Body of pancreas (tissue), 4 donors: Measurements from ENCODE around the gene TXNDC16. TPM values are rescaled to one million over a fixed set of nuclear protein-coding genes. Genes with fewer than 3 reads are reported as not detected.
A peak's percentile ranks its signal among the peaks of the same experiment; 100 is the strongest.

ENCODE experiments used
- ATAC-seq: fragments of 150-250 bp; one replicate; pipeline ENCODE4 v1.9.1; 2016
- DNase-seq, 4 donors: peaks; one replicate each; pipeline ENCODE4 v3.0.0-alpha.2; 2019
- H3K27ac ChIP-seq, 4 donors: fragments of 200-600 bp; sonication (generic); 1 replicate in 3 of 4; 2 replicates in 1 of 4; pipeline versions ENCODE4 v1.5.1 to v1.6.1; 2016 to 2019; ENCODE audit warnings: mild to moderate bottlenecking in 1 of 4, mixed read lengths in 1 of 4, moderate library complexity in 1 of 4
- H3K27me3 ChIP-seq, 2 donors: fragments of 200-600 bp; sonication (generic); one replicate each; pipeline ENCODE4 v1.6.0; 2016; ENCODE audit warnings: mild to moderate bottlenecking in 1 of 2
- H3K36me3 ChIP-seq, 2 donors: fragments of 200-600 bp; sonication (generic); replicated peaks in 1 of 2; 2 replicates each; pipeline ENCODE4 v1.5.1; 2016; ENCODE audit warnings: low read depth in 2 of 2; ENCODE audit not compliant: insufficient read depth in 1 of 2
- H3K4me1 ChIP-seq: fragments of 200-600 bp; sonication (generic); one replicate; pipeline ENCODE4 v1.6.0; 2016
- H3K4me3 ChIP-seq, 2 donors: fragments of 200-600 bp; sonication (generic); 1 replicate in 1 of 2; 2 replicates in 1 of 2; pipeline ENCODE4 v1.5.1; 2016 to 2019
- H3K9me3 ChIP-seq, 3 donors: fragments of 200-600 bp; sonication (generic); 1 replicate in 2 of 3; 2 replicates in 1 of 3; pipeline ENCODE4 v1.5.1; 2016
- CTCF ChIP-seq, 7 experiments: fragments of 450-650 bp in 4 of 7; fragments of 200-600 bp in 3 of 7; sonication (generic) in 3 of 7; IDR thresholded peaks; one replicate each; pipeline ENCODE4 v1.5.1; 2016 to 2019; ENCODE audit warnings: antibody characterized with exemption in 7 of 7
- POLR2A ChIP-seq, 3 donors: fragments of 450-650 bp; IDR thresholded peaks; one replicate each; pipeline ENCODE4 v1.6.1; 2016; ENCODE audit warnings: antibody characterized with exemption in 3 of 3, mild to moderate bottlenecking in 2 of 3
- WGBS, 2 donors: methylation state at CpG; one replicate each; pipeline ENCODE4 v1.1.5; 2017; 5-methylcytosine and 5-hydroxymethylcytosine counted together
- intact Hi-C: fragments of 100-400 bp; cut with DNase I; formaldehyde crosslinking; loops from one replicate; pipeline ENCODE4 v1.15.1; 2023
- total RNA-seq, 2 donors: library from RNA; depleted of rRNA; stranded (reverse); fragments of >200 nt; gene quantifications; one replicate each; pipeline ENCODE4 v1.1.0, GENCODE V29; 2016

The TXNDC16 gene
- total RNA-seq, 2 donors from 2014 or later: 4.0 to 7.5 TPM

GRCh38 chr14:52402812-52403526, 149.3 kb downstream of the TXNDC16 start:
- H3K4me1 ChIP-seq: peaks cover 5% of the 10 kb centered on the region
- WGBS, 2 donors: 52 to 65% methylated on average over 4 of the region's 4 CpGs
- no peaks in the 10 kb centered on the region for H3K9me3 ChIP-seq
- H3K27me3 ChIP-seq: no peaks in the 10 kb centered on the region
- intact Hi-C loops: no loop called here
- H3K4me3 ChIP-seq: no peak overlapping the region
- H3K36me3 ChIP-seq: no peaks in the 10 kb centered on the region
- H3K27ac ChIP-seq: no peak overlapping the region
- no peak for TF ChIP-seq CTCF (IDR thresholded peaks at IDR 0.05)
- TF ChIP-seq POLR2A (IDR thresholded peaks at IDR 0.05): no peak
- peak in 1 of 4 donors; percentile 41 for DNase-seq
- no peak for ATAC-seq

GRCh38 chr14:52400846-52401245, 151.5 kb downstream of the TXNDC16 start:
- Histone ChIP-seq H3K27me3 (no peaks in the 10 kb centered on the region), H3K27ac (no peak overlapping the region), H3K36me3 (no peaks in the 10 kb centered on the region), H3K9me3 (no peaks in the 10 kb centered on the region), H3K4me1 (peaks cover 5% of the 10 kb centered on the region), H3K4me3 (no peak overlapping the region)
- DNase-seq: no peak
- no peak for ATAC-seq
- no peak for TF ChIP-seq CTCF (IDR thresholded peaks at IDR 0.05)
- TF ChIP-seq POLR2A (IDR thresholded peaks at IDR 0.05): no peak
- intact Hi-C loops: no loop called here
- WGBS, 2 donors: 47 to 68% methylated on average over 3 of the region's 3 CpGs

- no peak for ATAC-seq
- H3K27ac ChIP-seq: no peak overlapping the region
- H3K9me3 ChIP-seq: no peaks in the 10 kb centered on the region
- no peak for DNase-seq
- intact Hi-C loops: no loop called here
- H3K27me3 ChIP-seq: no peaks in the 10 kb centered on the region
- TF ChIP-seq CTCF (IDR thresholded peaks at IDR 0.05) (no peak), POLR2A (IDR thresholded peaks at IDR 0.05) (no peak)
- no peak overlapping the region for H3K4me3 ChIP-seq
- 38 to 43% methylated on average over 8 of the region's 8 CpGs for WGBS, 2 donors
- no peaks in the 10 kb centered on the region for H3K36me3 ChIP-seq
- peaks cover 5% of the 10 kb centered on the region for H3K4me1 ChIP-seq
These were observed 152.2 kb downstream of the TXNDC16 start for GRCh38 chr14:52399921-52400595.

GRCh38 chr14:52399104-52399503, 153.2 kb downstream of the TXNDC16 start:
- Histone ChIP-seq H3K4me3 (no peak overlapping the region), H3K36me3 (no peaks in the 10 kb centered on the region), H3K4me1 (peaks cover 5% of the 10 kb centered on the region), H3K9me3 (no peaks in the 10 kb centered on the region), H3K27ac (no peak overlapping the region), H3K27me3 (no peaks in the 10 kb centered on the region)
- no peak for DNase-seq
- ATAC-seq: no peak
- WGBS, 2 donors: 83 to 89% methylated on average over 5 of the region's 5 CpGs
- TF ChIP-seq POLR2A (IDR thresholded peaks at IDR 0.05) (no peak), CTCF (IDR thresholded peaks at IDR 0.05) (no peak)
- intact Hi-C loops: no loop called here
